DND-41 (cell line): ENCODE data around the gene ZC3H18.

ENCODE experiments used
- EZH2 ChIP-seq: IDR thresholded peaks from 3 replicates; pipeline ENCODE4 v1.6.1; 2012; ENCODE audit warnings: borderline replicate concordance, low read depth, mild to moderate bottlenecking, moderate library complexity, low read length, inconsistent platforms; ENCODE audit not compliant: severe bottlenecking
- TF ChIP-seq, protein P1 (sequence below): IDR thresholded peaks from 2 replicates; pipeline ENCODE4 v1.5.1; 2012; ENCODE audit warnings: borderline replicate concordance, low read length, moderate library complexity, mild to moderate bottlenecking; ENCODE audit not compliant: poor library complexity, severe bottlenecking; ENCODE audit errors: extremely low read depth

DNA sequence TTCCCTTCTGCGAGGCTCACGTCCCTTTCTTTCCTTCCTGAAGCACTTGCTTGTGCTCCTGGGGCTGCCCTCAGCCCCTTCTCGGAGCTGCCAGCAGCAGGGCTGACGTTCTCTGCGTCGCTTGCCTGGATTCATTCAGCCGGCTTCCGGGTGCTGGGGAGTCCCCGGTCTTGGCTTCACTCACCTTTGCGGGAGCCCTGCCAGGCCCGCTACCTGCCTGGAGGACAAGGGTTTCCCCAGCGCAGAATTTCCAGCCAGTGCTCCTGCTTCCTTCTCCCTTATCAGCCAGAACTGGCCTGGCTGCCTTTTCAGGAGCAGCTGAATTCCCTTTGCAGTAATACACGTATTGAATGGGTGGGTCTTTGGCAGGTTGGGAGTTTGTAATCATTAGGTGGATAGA lies 46.1 kb downstream of the ZC3H18 start:
- TF ChIP-seq, protein P1, sequence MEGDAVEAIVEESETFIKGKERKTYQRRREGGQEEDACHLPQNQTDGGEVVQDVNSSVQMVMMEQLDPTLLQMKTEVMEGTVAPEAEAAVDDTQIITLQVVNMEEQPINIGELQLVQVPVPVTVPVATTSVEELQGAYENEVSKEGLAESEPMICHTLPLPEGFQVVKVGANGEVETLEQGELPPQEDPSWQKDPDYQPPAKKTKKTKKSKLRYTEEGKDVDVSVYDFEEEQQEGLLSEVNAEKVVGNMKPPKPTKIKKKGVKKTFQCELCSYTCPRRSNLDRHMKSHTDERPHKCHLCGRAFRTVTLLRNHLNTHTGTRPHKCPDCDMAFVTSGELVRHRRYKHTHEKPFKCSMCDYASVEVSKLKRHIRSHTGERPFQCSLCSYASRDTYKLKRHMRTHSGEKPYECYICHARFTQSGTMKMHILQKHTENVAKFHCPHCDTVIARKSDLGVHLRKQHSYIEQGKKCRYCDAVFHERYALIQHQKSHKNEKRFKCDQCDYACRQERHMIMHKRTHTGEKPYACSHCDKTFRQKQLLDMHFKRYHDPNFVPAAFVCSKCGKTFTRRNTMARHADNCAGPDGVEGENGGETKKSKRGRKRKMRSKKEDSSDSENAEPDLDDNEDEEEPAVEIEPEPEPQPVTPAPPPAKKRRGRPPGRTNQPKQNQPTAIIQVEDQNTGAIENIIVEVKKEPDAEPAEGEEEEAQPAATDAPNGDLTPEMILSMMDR: no peak
- TF ChIP-seq EZH2: no peak
